Measurements from ENCODE around the gene PLA2G4E.

The PLA2G4E gene

DNA sequence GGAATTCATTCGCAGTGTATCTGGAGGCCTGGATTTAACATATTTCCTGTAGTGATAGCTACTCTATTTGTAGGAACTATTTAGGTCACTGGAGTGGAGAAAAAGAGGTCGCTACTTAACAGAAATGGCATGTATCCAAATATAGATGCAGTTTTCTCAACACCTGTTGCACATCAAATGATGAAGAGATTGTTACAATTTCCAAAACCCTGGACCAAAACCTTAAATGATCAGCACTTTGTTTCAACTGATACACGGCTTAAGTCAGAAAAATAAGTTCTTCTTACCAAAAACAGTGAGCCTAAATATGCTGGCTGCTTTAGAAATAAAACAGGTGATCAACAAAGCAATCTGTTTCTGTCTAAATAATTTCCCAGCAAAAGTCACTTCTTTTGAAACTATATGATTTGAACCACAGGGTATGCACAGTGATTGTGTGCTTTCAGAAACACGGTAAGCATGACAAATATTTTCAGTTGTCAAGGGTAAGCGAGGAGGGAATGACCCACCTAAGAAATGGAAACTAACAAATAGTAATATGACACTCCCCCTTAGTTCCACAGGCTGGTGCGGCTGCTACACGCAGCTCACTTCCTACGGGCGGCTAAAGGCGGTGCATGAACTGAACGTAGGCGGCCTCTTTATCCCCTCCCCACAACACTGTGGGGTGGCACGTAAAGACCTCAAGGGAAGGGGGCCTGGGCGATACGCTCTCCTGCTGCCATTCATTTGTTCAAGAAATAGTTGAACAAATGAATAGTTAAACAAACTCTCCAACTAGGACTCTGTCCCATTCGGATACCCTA, 49.5 kb downstream of the PLA2G4E start:
- peak overlapping the region; percentile 96 for H3K9ac ChIP-seq (ENCODE audit: low read length)

GRCh38 chr15:41970456-41970855, 50.4 kb downstream of the PLA2G4E start:
- Histone ChIP-seq H3K9ac (ENCODE audit: low read length) (no peak overlapping the region), H3K27ac (ENCODE audit: low read depth, low read length) (no peak overlapping the region), H3K27me3 (ENCODE audit: control insufficient read depth, insufficient read depth, low read length) (no peaks in the 10 kb centered on the region), H3K9me3 (ENCODE audit: control insufficient read depth, insufficient read depth, low read depth, low read length) (no peaks in the 10 kb centered on the region), H3K4me1 (ENCODE audit: control insufficient read depth, insufficient read depth, low read length) (peaks cover 22% of the 10 kb centered on the region), H3K4me3 (ENCODE audit: low read depth, low read length) (peak overlapping the region; percentile 100; the same call in 1 of the 2 replicates), H3K36me3 (ENCODE audit: control insufficient read depth, insufficient read depth, low read length) (no peaks in the 10 kb centered on the region)

More for the DNA sequence above, 49.5 kb downstream of the PLA2G4E start:
- H3K9me3 ChIP-seq (ENCODE audit: control insufficient read depth, insufficient read depth, low read depth, low read length): no peaks in the 10 kb centered on the region
- H3K4me1 ChIP-seq (ENCODE audit: control insufficient read depth, insufficient read depth, low read length): peaks cover 18% of the 10 kb centered on the region
- H3K27ac ChIP-seq (ENCODE audit: low read depth, low read length): no peak overlapping the region
- H3K27me3 ChIP-seq (ENCODE audit: control insufficient read depth, insufficient read depth, low read length): no peaks in the 10 kb centered on the region
- no peaks in the 10 kb centered on the region for H3K36me3 ChIP-seq (ENCODE audit: control insufficient read depth, insufficient read depth, low read length)
- peak overlapping the region; percentile 100 for H3K4me3 ChIP-seq (ENCODE audit: low read depth, low read length)

DNA sequence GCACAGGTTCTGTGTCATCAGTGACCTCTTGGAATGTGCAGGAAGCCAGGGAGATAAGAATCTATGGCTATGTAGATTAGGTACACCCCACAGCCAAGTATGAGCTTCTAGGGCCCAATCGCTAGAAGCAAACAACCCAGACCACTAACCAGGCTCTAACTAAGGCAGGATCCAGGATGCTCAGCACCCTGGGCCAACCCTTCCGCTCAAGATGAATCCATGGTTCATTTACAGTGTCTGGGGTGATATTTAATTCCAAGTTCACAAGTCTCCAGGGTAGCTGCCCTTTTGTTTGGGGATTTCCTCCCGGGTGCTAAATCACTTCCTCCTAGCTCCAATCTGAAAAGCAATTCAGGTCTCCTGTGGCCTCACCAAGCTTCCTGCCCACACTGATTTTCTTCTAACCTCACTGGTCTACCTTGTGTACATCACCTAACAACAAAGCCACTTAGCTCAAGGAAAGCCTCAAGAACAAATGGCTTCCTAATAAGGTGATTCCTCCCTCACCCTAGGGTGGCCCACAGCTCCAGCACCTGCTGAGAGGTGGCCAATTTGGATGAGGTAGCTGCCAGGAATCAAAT, 50.9 kb downstream of the PLA2G4E start:
- H3K27ac ChIP-seq (ENCODE audit: low read depth, low read length): no peak overlapping the region
- H3K9ac ChIP-seq (ENCODE audit: low read length): no peak overlapping the region
- no peaks in the 10 kb centered on the region for H3K27me3 ChIP-seq (ENCODE audit: control insufficient read depth, insufficient read depth, low read length)
- no peaks in the 10 kb centered on the region for H3K36me3 ChIP-seq (ENCODE audit: control insufficient read depth, insufficient read depth, low read length)
- peaks cover 22% of the 10 kb centered on the region for H3K4me1 ChIP-seq (ENCODE audit: control insufficient read depth, insufficient read depth, low read length)
- no peaks in the 10 kb centered on the region for H3K9me3 ChIP-seq (ENCODE audit: control insufficient read depth, insufficient read depth, low read depth, low read length)
- peak overlapping the region; percentile 100; the same call in 1 of the 2 replicates for H3K4me3 ChIP-seq (ENCODE audit: low read depth, low read length)

GRCh38 chr15:41968701-41969100, 52.1 kb downstream of the PLA2G4E start:
- Histone ChIP-seq H3K4me3 (ENCODE audit: low read depth, low read length) (no peak overlapping the region), H3K27me3 (ENCODE audit: control insufficient read depth, insufficient read depth, low read length) (no peaks in the 10 kb centered on the region), H3K4me1 (ENCODE audit: control insufficient read depth, insufficient read depth, low read length) (peaks cover 22% of the 10 kb centered on the region), H3K36me3 (ENCODE audit: control insufficient read depth, insufficient read depth, low read length) (no peaks in the 10 kb centered on the region), H3K9me3 (ENCODE audit: control insufficient read depth, insufficient read depth, low read depth, low read length) (no peaks in the 10 kb centered on the region), H3K9ac (ENCODE audit: low read length) (no peak overlapping the region), H3K27ac (ENCODE audit: low read depth, low read length) (no peak overlapping the region)

GRCh38 chr15:41967506-41968206, 53.2 kb downstream of the PLA2G4E start:
- Histone ChIP-seq H3K9me3 (ENCODE audit: control insufficient read depth, insufficient read depth, low read depth, low read length) (no peaks in the 10 kb centered on the region), H3K4me1 (ENCODE audit: control insufficient read depth, insufficient read depth, low read length) (peaks cover 22% of the 10 kb centered on the region), H3K36me3 (ENCODE audit: control insufficient read depth, insufficient read depth, low read length) (no peaks in the 10 kb centered on the region), H3K9ac (ENCODE audit: low read length) (no peak overlapping the region), H3K27me3 (ENCODE audit: control insufficient read depth, insufficient read depth, low read length) (no peaks in the 10 kb centered on the region), H3K27ac (ENCODE audit: low read depth, low read length) (no peak overlapping the region), H3K4me3 (ENCODE audit: low read depth, low read length) (no peak overlapping the region)

- Histone ChIP-seq H3K4me3 (ENCODE audit: low read depth, low read length) (no peak overlapping the region), H3K9ac (ENCODE audit: low read length) (no peak overlapping the region), H3K27ac (ENCODE audit: low read depth, low read length) (no peak overlapping the region), H3K4me1 (ENCODE audit: control insufficient read depth, insufficient read depth, low read length) (peaks cover 22% of the 10 kb centered on the region), H3K9me3 (ENCODE audit: control insufficient read depth, insufficient read depth, low read depth, low read length) (0 out of 2 replicates have a peak, but pooled peaks cover 3% of the 10 kb centered on the region), H3K27me3 (ENCODE audit: control insufficient read depth, insufficient read depth, low read length) (no peaks in the 10 kb centered on the region), H3K36me3 (ENCODE audit: control insufficient read depth, insufficient read depth, low read length) (no peaks in the 10 kb centered on the region)
These were observed 53.8 kb downstream of the PLA2G4E start for GRCh38 chr15:41966920-41967465.

GRCh38 chr15:41966414-41966812, 54.4 kb downstream of the PLA2G4E start:
- H3K4me1 ChIP-seq (ENCODE audit: control insufficient read depth, insufficient read depth, low read length): peaks cover 22% of the 10 kb centered on the region
- no peaks in the 10 kb centered on the region for H3K27me3 ChIP-seq (ENCODE audit: control insufficient read depth, insufficient read depth, low read length)
- H3K9me3 ChIP-seq (ENCODE audit: control insufficient read depth, insufficient read depth, low read depth, low read length): 0 out of 2 replicates have a peak, but pooled peaks cover 5% of the 10 kb centered on the region
- H3K9ac ChIP-seq (ENCODE audit: low read length): no peak overlapping the region
- no peak overlapping the region for H3K4me3 ChIP-seq (ENCODE audit: low read depth, low read length)
- no peaks in the 10 kb centered on the region for H3K36me3 ChIP-seq (ENCODE audit: control insufficient read depth, insufficient read depth, low read length)
- H3K27ac ChIP-seq (ENCODE audit: low read depth, low read length): no peak overlapping the region

DNA sequence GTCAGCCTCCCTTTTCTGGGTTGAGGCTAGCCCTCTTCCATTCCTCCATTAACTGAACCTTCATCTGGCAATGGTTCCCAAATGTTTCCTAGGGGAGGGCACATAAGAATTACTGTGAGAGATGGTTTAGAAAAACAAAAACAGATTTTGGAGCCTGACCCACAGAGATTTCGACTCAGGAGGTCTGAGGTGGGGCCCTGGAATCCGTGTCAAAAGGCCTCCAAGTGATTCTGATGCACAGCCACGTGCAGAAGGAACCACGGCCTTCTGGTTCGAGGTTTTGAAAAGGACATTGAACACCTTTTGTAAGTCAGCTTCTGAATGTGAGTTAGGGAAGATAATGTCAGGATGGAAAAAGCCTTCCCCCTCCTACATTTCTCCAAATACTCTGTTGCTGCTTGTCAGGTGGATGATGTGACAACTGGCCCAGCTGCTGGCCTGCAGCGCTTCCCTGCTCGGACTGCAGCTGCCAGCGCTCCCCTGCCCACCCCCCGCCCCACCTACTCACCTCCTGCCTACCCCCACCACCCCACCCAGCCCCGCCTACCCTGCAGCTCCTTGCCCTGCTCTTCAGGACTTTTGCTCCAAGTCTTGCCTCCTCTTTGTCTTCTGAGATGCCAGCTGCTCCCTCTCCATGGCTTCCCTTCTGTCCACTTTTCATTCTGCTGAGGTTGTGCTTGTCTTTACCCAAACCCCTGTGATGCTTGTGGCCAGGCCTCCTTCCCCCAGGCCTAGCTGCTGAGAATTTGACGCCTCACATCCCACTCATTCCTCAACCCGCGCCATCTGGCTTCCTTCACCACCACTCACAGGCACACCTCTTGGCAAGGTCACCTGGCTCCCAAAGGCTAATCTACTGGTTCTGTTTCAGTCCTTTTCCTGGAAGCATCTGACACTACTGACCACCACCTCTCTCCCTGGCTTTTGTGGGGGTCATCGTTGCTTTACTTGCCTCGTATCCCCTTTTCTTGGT, 55.1 kb downstream of the PLA2G4E start:
- Histone ChIP-seq H3K27ac (ENCODE audit: low read depth, low read length) (no peak overlapping the region), H3K9me3 (ENCODE audit: control insufficient read depth, insufficient read depth, low read depth, low read length) (0 out of 2 replicates have a peak, but pooled peaks cover 5% of the 10 kb centered on the region), H3K27me3 (ENCODE audit: control insufficient read depth, insufficient read depth, low read length) (no peaks in the 10 kb centered on the region), H3K36me3 (ENCODE audit: control insufficient read depth, insufficient read depth, low read length) (no peaks in the 10 kb centered on the region), H3K9ac (ENCODE audit: low read length) (no peak overlapping the region), H3K4me1 (ENCODE audit: control insufficient read depth, insufficient read depth, low read length) (peaks cover 16% of the 10 kb centered on the region), H3K4me3 (ENCODE audit: low read depth, low read length) (no peak overlapping the region)

DNA sequence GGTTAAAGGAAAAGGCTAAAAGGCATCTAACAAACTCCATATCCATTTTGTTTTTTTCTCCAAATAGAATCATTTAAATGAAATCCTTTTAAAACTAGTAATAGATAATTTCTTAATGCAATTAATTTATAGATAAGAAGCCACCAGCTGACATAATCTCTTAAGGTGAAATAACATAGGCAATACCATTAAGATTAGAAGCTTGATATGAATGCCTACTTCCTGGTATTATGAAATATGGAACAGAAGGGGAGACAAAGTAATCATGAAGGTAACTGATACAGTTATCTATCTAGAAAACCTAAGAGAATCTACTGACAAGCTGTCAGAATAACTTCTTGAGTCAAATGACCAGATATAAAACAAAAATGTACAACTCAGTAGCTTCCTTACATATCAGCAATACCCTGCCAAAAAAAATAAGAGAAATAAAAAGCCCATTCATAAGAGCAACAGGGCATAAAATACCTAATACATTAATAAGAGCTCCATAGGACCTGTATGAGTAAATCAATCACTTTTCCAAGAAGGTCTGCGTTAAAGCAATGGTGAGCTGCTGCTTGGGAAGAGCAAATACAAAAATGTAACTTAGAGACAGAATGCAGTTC, 59.1 kb downstream of the PLA2G4E start:
- no peak overlapping the region for H3K27ac ChIP-seq (ENCODE audit: low read depth, low read length)
- H3K27me3 ChIP-seq (ENCODE audit: control insufficient read depth, insufficient read depth, low read length): no peaks in the 10 kb centered on the region
- H3K4me3 ChIP-seq (ENCODE audit: low read depth, low read length): no peak overlapping the region
- H3K9ac ChIP-seq (ENCODE audit: low read length): no peak overlapping the region
- no peaks in the 10 kb centered on the region for H3K36me3 ChIP-seq (ENCODE audit: control insufficient read depth, insufficient read depth, low read length)
- peaks cover 10% of the 10 kb centered on the region; the same call in 1 of the 2 replicates for H3K4me1 ChIP-seq (ENCODE audit: control insufficient read depth, insufficient read depth, low read length)
- H3K9me3 ChIP-seq (ENCODE audit: control insufficient read depth, insufficient read depth, low read depth, low read length): 0 out of 2 replicates have a peak, but pooled peaks cover 5% of the 10 kb centered on the region

Measured in HUES6 (cell line).